Neuronal stem cell (in vitro differentiated cells): Measurements from ENCODE around the gene KLKB1.

ENCODE experiments used
- DNase-seq: peaks from one replicate; pipeline ENCODE4 v3.0.0-alpha.2; 2013; ENCODE audit warnings: low spot score
- H2AFZ ChIP-seq: one replicate; pipeline ENCODE4 v1.6.1; 2013; ENCODE audit warnings: mild to moderate bottlenecking, low read length, inconsistent platforms
- H2AK5ac ChIP-seq: 2 replicates; pipeline ENCODE4 v1.6.1; 2013; ENCODE audit warnings: low read depth, mild to moderate bottlenecking, inconsistent platforms, low read length, moderate library complexity, mixed read lengths
- H2BK120ac ChIP-seq: 2 replicates; pipeline ENCODE4 v1.6.1; 2013; ENCODE audit warnings: low read depth, mild to moderate bottlenecking, inconsistent platforms, low read length, moderate library complexity, mixed read lengths
- H2BK12ac ChIP-seq: one replicate; pipeline ENCODE4 v1.6.1; 2013; ENCODE audit warnings: low read length, inconsistent platforms
- H2BK15ac ChIP-seq: 2 replicates; pipeline ENCODE4 v1.6.1; 2013; ENCODE audit warnings: mild to moderate bottlenecking, low read length, inconsistent platforms, mixed read lengths
- H2BK5ac ChIP-seq: one replicate; pipeline ENCODE4 v1.6.1; 2013; ENCODE audit warnings: inconsistent platforms, mild to moderate bottlenecking, low read length, moderate library complexity
- H3K14ac ChIP-seq: one replicate; pipeline ENCODE4 v1.6.1; 2013; ENCODE audit warnings: low read length, inconsistent platforms
- H3K18ac ChIP-seq: 2 replicates; pipeline ENCODE4 v1.6.1; 2013; ENCODE audit warnings: low read length, inconsistent platforms
- H3K23ac ChIP-seq: 2 replicates; pipeline ENCODE4 v1.6.1; 2013; ENCODE audit warnings: low read depth, mild to moderate bottlenecking, mixed read lengths, low read length, inconsistent platforms; ENCODE audit not compliant: poor library complexity
- H3K27ac ChIP-seq: replicated peaks from 3 replicates; pipeline ENCODE4 v1.5.1; 2013; ENCODE audit warnings: low read length, inconsistent platforms
- H3K27me3 ChIP-seq, 3 experiments: 2 replicates each; pipeline ENCODE4 v1.6.1; 2013; ENCODE audit warnings: low read length in 3 of 3, mild to moderate bottlenecking in 2 of 3, inconsistent platforms in 1 of 3, low read depth in 1 of 3, mixed read lengths in 1 of 3, moderate library complexity in 1 of 3; ENCODE audit not compliant: control insufficient read depth in 3 of 3, insufficient read depth in 3 of 3
- H3K36me3 ChIP-seq, 2 donors: replicated peaks in 1 of 2; 2 replicates each; pipeline ENCODE4 v1.6.1; 2013; ENCODE audit warnings: low read length in 2 of 2; ENCODE audit not compliant: control insufficient read depth in 2 of 2, insufficient read depth in 2 of 2
- H3K4ac ChIP-seq: 2 replicates; pipeline ENCODE4 v1.6.1; 2013; ENCODE audit warnings: inconsistent platforms, mild to moderate bottlenecking, low read length, moderate library complexity
- H3K4me1 ChIP-seq, 2 donors: 1 replicate in 1 of 2; 2 replicates in 1 of 2; pipeline ENCODE4 v1.6.1; 2013; ENCODE audit warnings: low read length in 2 of 2, low read depth in 1 of 2; ENCODE audit not compliant: control insufficient read depth in 2 of 2, insufficient read depth in 1 of 2
- H3K4me2 ChIP-seq: one replicate; pipeline ENCODE4 v1.6.1; 2013; ENCODE audit warnings: mild to moderate bottlenecking, low read length, inconsistent platforms; ENCODE audit not compliant: insufficient read depth, poor library complexity, severe bottlenecking
- H3K4me3 ChIP-seq, 2 donors: 2 replicates each; pipeline ENCODE4 v1.5.1; 2013; ENCODE audit warnings: low read length in 2 of 2, mild to moderate bottlenecking in 2 of 2, inconsistent platforms in 1 of 2, moderate library complexity in 1 of 2
- H3K79me1 ChIP-seq: one replicate; pipeline ENCODE4 v1.6.1; 2013; ENCODE audit warnings: low read depth, mild to moderate bottlenecking, inconsistent platforms, low read length, moderate library complexity
- H3K9ac ChIP-seq: one replicate; pipeline ENCODE4 v1.6.1; 2013; ENCODE audit warnings: mild to moderate bottlenecking, low read depth, low read length, inconsistent platforms; ENCODE audit not compliant: poor library complexity
- H3K9me3 ChIP-seq, 2 donors: replicated peaks in 1 of 2; 2 replicates each; pipeline versions ENCODE3 to v1.6.1; 2013; ENCODE audit warnings: low read length in 2 of 2, mild to moderate bottlenecking in 2 of 2, inconsistent platforms in 1 of 2, low read depth in 1 of 2, mixed read lengths in 1 of 2, moderate library complexity in 1 of 2; ENCODE audit not compliant: control insufficient read depth in 2 of 2, insufficient read depth in 1 of 2
- H4K8ac ChIP-seq: one replicate; pipeline ENCODE4 v1.6.1; 2013; ENCODE audit warnings: low read depth, mild to moderate bottlenecking, inconsistent platforms, low read length, moderate library complexity
- H4K91ac ChIP-seq: one replicate; pipeline ENCODE4 v1.6.1; 2013; ENCODE audit warnings: low read length, low read depth, mild to moderate bottlenecking, inconsistent platforms; ENCODE audit not compliant: poor library complexity
- WGBS, 2 donors: extraction: QIAGEN DNeasy Blood & Tissue Kit; methylation state at CpG; one replicate each; pipeline ENCODE4 v1.1.7; 2013; ENCODE audit warnings: missing lambda C conversion rate in 2 of 2, mixed read lengths in 1 of 2; ENCODE audit not compliant: insufficient read length in 2 of 2, insufficient replicate concordance in 1 of 2; ENCODE audit errors: extremely low coverage in 2 of 2; 5-methylcytosine and 5-hydroxymethylcytosine counted together

KLKB1 gene

GRCh38 chr4:186307916-186308315 lies 80.6 kb downstream of the KLKB1 start:
- Histone ChIP-seq H3K79me1 (no peaks in the 10 kb centered on the region), H3K4me3 (no peak overlapping the region), H2AFZ (no peak overlapping the region), H3K27ac (no peak overlapping the region), H3K14ac (no peak overlapping the region), H4K8ac (no peak overlapping the region), H3K4ac (no peak overlapping the region), H3K9ac (no peak overlapping the region), H2BK12ac (no peak overlapping the region), H3K18ac (no peak overlapping the region), H3K27me3 (peaks cover 0 to 9% (median 0%) of the 10 kb centered on the region in 3 experiments), H3K9me3 (peaks cover 0 to 3% of the 10 kb centered on the region in 2 donors), H2AK5ac (no peak overlapping the region), H2BK5ac (no peak overlapping the region), H2BK120ac (no peak overlapping the region), H3K36me3 (no peaks in the 10 kb centered on the region), H3K23ac (no peak overlapping the region), H3K4me1 (peaks cover 0 to 2% of the 10 kb centered on the region in 2 donors), H2BK15ac (no peak overlapping the region), H3K4me2 (no peak overlapping the region), H4K91ac (no peak overlapping the region)
- no peak for DNase-seq
- WGBS, 2 donors: no CpG with 5 or more reads among the region's 3 CpGs
